ENCODE results near the gene WDR45B. TPM values are rescaled to one million over a fixed set of nuclear protein-coding genes. Genes with fewer than 3 reads are reported as not detected.

Gene WDR45B
- total RNA-seq, 1 donor from 2014 or later: 74.0 TPM

GRCh38 chr17:82604532-82604931, 43.7 kb downstream of the WDR45B start:
- DNase-seq (ENCODE audit: extremely low spot score, unreplicated experiment): no peak
- TF ChIP-seq, protein P1, sequence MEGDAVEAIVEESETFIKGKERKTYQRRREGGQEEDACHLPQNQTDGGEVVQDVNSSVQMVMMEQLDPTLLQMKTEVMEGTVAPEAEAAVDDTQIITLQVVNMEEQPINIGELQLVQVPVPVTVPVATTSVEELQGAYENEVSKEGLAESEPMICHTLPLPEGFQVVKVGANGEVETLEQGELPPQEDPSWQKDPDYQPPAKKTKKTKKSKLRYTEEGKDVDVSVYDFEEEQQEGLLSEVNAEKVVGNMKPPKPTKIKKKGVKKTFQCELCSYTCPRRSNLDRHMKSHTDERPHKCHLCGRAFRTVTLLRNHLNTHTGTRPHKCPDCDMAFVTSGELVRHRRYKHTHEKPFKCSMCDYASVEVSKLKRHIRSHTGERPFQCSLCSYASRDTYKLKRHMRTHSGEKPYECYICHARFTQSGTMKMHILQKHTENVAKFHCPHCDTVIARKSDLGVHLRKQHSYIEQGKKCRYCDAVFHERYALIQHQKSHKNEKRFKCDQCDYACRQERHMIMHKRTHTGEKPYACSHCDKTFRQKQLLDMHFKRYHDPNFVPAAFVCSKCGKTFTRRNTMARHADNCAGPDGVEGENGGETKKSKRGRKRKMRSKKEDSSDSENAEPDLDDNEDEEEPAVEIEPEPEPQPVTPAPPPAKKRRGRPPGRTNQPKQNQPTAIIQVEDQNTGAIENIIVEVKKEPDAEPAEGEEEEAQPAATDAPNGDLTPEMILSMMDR (conservative IDR thresholded peaks at IDR 0.05): no peak
- Mint-ChIP-seq H3K4me3 (no peak overlapping the region), H3K4me1 (ENCODE audit: unreplicated experiment) (no peaks in the 10 kb centered on the region), H3K36me3 (peaks cover 44% of the 10 kb centered on the region), H3K27ac (no peak overlapping the region), H3K27me3 (no peaks in the 10 kb centered on the region), H3K9me3 (no peaks in the 10 kb centered on the region)

GRCh38 chr17:82603981-82604448, 44.2 kb downstream of the WDR45B start:
- Mint-ChIP-seq H3K27me3 (no peaks in the 10 kb centered on the region), H3K4me1 (ENCODE audit: unreplicated experiment) (no peaks in the 10 kb centered on the region), H3K36me3 (peaks cover 39% of the 10 kb centered on the region), H3K9me3 (no peaks in the 10 kb centered on the region), H3K27ac (peak overlapping the region; percentile 29), H3K4me3 (no peak overlapping the region)
- TF ChIP-seq, protein P1 (conservative IDR thresholded peaks at IDR 0.05): no peak
- no peak for DNase-seq (ENCODE audit: extremely low spot score, unreplicated experiment)

DNA sequence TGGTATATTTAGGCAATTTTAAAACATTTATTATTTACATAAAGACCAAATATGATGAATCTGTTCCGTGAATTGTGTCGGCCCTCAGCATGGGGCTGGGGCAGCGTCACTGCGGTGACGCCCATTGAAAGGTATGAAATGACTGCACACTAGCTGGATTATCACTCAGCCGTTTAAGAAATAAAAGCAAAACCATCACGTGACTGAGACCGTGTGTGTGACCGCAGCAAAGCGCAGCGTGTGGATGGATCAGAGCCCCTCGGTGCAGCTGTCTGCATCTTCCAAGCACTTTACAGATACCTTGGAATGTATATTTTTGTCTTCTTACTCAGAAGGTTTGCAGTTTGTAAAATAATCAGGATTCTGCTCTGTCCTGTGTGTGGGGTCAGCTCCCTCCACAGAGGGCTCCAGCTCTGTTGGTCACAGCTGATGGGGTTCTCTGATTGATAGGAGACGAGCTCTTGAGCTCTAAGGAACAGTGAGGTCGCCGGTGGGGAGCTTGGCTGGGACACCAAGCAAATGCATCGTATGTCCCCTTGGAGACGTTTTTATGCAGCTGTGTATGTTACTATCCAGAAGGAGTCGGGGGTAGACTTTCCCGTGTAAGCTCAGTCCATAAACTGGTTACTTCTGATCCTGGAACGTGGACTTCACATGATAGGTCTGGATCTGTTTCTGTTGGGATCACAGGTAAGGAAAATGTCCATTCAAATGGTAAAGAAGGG, 45.1 kb downstream of the WDR45B start:
- Mint-ChIP-seq H3K36me3 (peaks cover 36% of the 10 kb centered on the region), H3K9me3 (no peaks in the 10 kb centered on the region), H3K4me3 (no peak overlapping the region), H3K27me3 (no peaks in the 10 kb centered on the region), H3K27ac (peak overlapping the region; percentile 29), H3K4me1 (ENCODE audit: unreplicated experiment) (no peaks in the 10 kb centered on the region)
- DNase-seq (ENCODE audit: extremely low spot score, unreplicated experiment): no peak
- TF ChIP-seq, protein P1 (conservative IDR thresholded peaks at IDR 0.05): no peak

- no peaks in the 10 kb centered on the region for H3K27me3 Mint-ChIP-seq
- TF ChIP-seq, protein P1 (conservative IDR thresholded peaks at IDR 0.05): no peak
- no peak overlapping the region for H3K4me3 Mint-ChIP-seq
- no peak for DNase-seq (ENCODE audit: extremely low spot score, unreplicated experiment)
- H3K27ac Mint-ChIP-seq: peak overlapping the region; percentile 31
- H3K4me1 Mint-ChIP-seq (ENCODE audit: unreplicated experiment): no peaks in the 10 kb centered on the region
- H3K9me3 Mint-ChIP-seq: no peaks in the 10 kb centered on the region
- peaks cover 36% of the 10 kb centered on the region for H3K36me3 Mint-ChIP-seq
These were observed 45.8 kb downstream of the WDR45B start for GRCh38 chr17:82602487-82602886.

DNA sequence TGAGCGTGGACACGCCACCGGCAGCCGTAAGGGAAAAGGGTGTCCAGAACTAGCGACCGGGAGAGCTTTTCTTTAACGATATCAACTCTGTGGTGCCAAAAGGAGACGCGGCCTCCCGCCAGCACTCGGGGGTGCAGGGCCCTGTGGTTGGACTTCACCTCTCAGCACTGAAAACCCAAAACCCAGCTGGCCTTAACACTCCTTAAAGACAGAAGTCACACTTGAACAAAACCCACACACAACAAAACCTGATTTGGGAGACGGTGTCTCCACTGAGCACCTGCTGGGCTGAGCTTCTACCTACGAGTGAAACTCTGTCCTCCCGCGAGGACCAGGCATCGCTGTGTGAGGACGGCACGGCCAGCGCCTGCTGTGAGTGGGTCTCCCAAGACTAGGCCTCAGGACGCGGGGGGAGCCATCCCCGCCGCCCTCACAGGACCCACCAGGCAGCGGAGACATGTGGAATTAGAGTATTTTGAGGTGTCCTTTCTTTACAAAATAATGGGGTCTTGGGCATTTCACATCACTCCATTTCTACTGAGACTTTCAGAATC, 46.7 kb downstream of the WDR45B start:
- H3K4me1 Mint-ChIP-seq (ENCODE audit: unreplicated experiment): no peaks in the 10 kb centered on the region

More for the DNA sequence above, 46.7 kb downstream of the WDR45B start:
- no peak overlapping the region for H3K27ac Mint-ChIP-seq
- H3K4me3 Mint-ChIP-seq: no peak overlapping the region
- DNase-seq (ENCODE audit: extremely low spot score, unreplicated experiment): no peak
- H3K27me3 Mint-ChIP-seq: no peaks in the 10 kb centered on the region
- H3K36me3 Mint-ChIP-seq: peaks cover 34% of the 10 kb centered on the region
- no peaks in the 10 kb centered on the region for H3K9me3 Mint-ChIP-seq
- TF ChIP-seq, protein P1 (conservative IDR thresholded peaks at IDR 0.05): no peak

Measured in type B pancreatic cell (in vitro differentiated cells).